ENCODE results near the gene GABBR2. TPM values are rescaled to one million over a fixed set of nuclear protein-coding genes. Genes with fewer than 3 reads are reported as not detected.
A peak's percentile ranks its signal among the peaks of the same experiment; 100 is the strongest.

The GABBR2 gene
- total and polyA plus RNA-seq, 12 donors, result under 0.01 to 1.3 (median 0.45) TPM

GRCh38 chr9:98254228-98255060 is 454.3 kb downstream of the GABBR2 start:
- no peaks in the 10 kb centered on the region for H3K27me3 ChIP-seq
- peak overlapping the region in 3 of 10 donors; percentile 90 to 93 (median 93) for H3K27ac ChIP-seq
- peaks cover 3 to 65% (median 15%) of the 10 kb centered on the region in 9 donors for H3K4me1 ChIP-seq
- H3K36me3 ChIP-seq, result peaks cover 0 to 3% (median 0%) of the 10 kb centered on the region in 9 donors
- DNase-seq, result no peak
- no peaks in the 10 kb centered on the region for H3K9me3 ChIP-seq
- peak overlapping the region; percentile 51 to 96 (median 83) for H3K4me3 ChIP-seq
- no peak for ATAC-seq
- intact Hi-C loops (cut with DNase I), result loop anchor here in 4 of 10 donors (2.0 to 10.0 kb wide), 8 partner anchors 37 to 550 kb away; partner anchors contain the start of genes NANS (in 2 of the 4), ANP32B (in 1 of the 4) and TRMO (in 1 of the 4)
- 56% methylated on average over 5 of the region's 5 CpGs for WGBS, 2 donors
- no peak for TF ChIP-seq CTCF (IDR thresholded peaks at IDR 0.05)

DNA sequence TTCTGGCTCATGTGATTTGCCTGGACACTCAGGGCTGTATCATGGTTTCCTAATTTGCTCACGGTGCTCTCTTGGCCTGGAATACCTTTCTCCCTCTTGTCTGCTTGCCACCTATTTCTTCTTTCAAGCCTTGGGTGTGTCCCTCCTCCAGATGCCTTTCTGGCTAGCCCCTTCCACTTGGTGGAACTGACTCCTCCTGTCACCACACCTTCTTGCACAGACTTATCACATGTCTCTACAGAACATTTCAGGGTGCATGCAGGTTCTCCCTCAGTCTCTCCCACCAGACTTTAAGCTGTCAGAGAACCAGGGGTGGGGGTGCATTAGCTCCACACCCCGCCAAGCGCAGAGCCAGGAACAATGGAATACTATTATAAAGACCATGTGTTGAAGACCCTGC is 455.2 kb downstream of the GABBR2 start:
- intact Hi-C loops (cut with DNase I), result loop anchor here in 3 of 10 donors (10.0 kb wide), 3 partner anchors 199 to 549 kb away; partner anchors contain the start of gene NANS (in 1 of the 3)
- Histone ChIP-seq H3K4me3 (peak overlapping the region in 1 of 10 donors; percentile 93), H3K27me3 (no peaks in the 10 kb centered on the region), H3K9me3 (no peaks in the 10 kb centered on the region), H3K27ac (peak overlapping the region in 1 of 10 donors; percentile 34), H3K4me1 (peaks cover 3 to 74% (median 23%) of the 10 kb centered on the region in 9 donors), H3K36me3 (peaks cover 0 to 3% (median 0%) of the 10 kb centered on the region in 9 donors)
- no peak for TF ChIP-seq CTCF (IDR thresholded peaks at IDR 0.05)
- DNase-seq, result no peak
- ATAC-seq, result no peak
- WGBS, 2 donors, result 72 to 85% methylated on average over 3 of the region's 3 CpGs

DNA sequence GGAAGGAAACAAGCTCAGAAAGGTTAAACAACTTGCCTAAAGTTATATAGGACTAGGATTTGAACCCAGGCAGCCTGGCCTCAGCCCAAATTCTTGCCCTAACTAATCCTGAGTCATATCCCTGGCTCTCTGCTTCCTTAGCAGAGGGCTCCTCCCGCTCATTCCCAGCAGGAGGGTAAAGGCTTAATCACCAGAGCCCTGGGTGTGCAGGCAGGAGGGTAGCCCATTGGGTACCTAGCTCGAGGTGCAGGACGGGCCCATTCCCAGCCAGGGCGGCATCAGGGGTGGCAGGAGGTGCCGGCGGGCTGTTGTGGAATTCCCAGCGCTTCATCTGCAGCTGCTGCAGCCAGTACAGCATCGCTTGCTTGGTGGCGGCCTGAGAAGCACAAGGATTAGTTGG is 457.2 kb downstream of the GABBR2 start:
- no peak for TF ChIP-seq CTCF (IDR thresholded peaks at IDR 0.05)
- peaks cover 3 to 85% (median 23%) of the 10 kb centered on the region in 9 donors for H3K4me1 ChIP-seq
- ATAC-seq (no peak), DNase-seq (no peak)
- WGBS, 2 donors, result 90 to 95% methylated on average over 9 of the region's 9 CpGs
- no peaks in the 10 kb centered on the region for H3K9me3 ChIP-seq
- peaks cover 0 to 3% (median 0%) of the 10 kb centered on the region in 9 donors for H3K36me3 ChIP-seq
- H3K27ac ChIP-seq, result peak overlapping the region in 1 of 10 donors; percentile 85
- intact Hi-C loops (cut with DNase I), result loop anchor here in 3 of 10 donors (10.0 kb wide), 3 partner anchors 197 to 547 kb away; partner anchors contain the start of gene NANS (in 1 of the 3)
- no peaks in the 10 kb centered on the region for H3K27me3 ChIP-seq
- H3K4me3 ChIP-seq, result no peak overlapping the region

DNA sequence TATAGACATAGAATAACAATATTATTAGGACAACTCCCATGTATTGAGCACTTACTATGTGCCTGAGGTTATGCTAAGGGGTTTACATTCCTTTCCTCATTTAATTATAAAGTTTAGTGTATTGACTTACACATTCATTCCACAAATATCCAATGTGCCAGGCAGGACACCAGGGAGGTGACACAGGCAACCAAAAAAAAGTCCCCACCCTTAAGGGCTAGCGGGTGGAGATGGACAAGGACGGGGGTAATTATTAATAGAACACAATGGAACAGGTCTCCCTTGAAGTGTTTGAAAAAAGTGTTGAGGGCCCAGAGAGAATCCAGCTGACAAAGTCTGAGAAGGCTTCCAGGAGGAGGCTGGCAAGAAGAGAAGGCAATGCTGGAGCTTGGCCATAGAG is 459.0 kb downstream of the GABBR2 start:
- DNase-seq (no peak), ATAC-seq (no peak)
- Histone ChIP-seq H3K27ac (peak overlapping the region in 3 of 10 donors; percentile 22 to 85 (median 58)), H3K36me3 (peaks cover 0 to 3% (median 0%) of the 10 kb centered on the region in 9 donors), H3K4me3 (no peak overlapping the region), H3K4me1 (peaks cover 2 to 82% (median 17%) of the 10 kb centered on the region in 9 donors), H3K27me3 (no peaks in the 10 kb centered on the region), H3K9me3 (no peaks in the 10 kb centered on the region)
- WGBS, 2 donors, result 57 to 59% methylated on average over 2 of the region's 2 CpGs
- intact Hi-C loops (cut with DNase I), result loop anchor here in 3 of 10 donors (10.0 kb wide), 3 partner anchors 195 to 545 kb away; partner anchors contain the start of gene NANS (in 1 of the 3)
- TF ChIP-seq CTCF (IDR thresholded peaks at IDR 0.05), result no peak
